HCT116 (cell line): ENCODE data around the gene GRIK3. TPM values are rescaled to one million over a fixed set of nuclear protein-coding genes. Genes with fewer than 3 reads are reported as not detected.

ENCODE experiments used
- ATAC-seq: fragments of 200-7000 bp; cut with Tn5 transposase; 2 replicates; pipeline ENCODE4 v1.9.1; 2020; ENCODE audit warnings: mild to moderate bottlenecking, moderate library complexity
- BruUV-seq: library from RNA; stranded (reverse); fragments of 400-500 nt; replicated peaks from 2 replicates; lab custom pipeline; 2021; lab: Mats Ljungman, UMichigan
- CTCF ChIA-PET: fragments of 300-600 bp; sonication (Branson Sonifier 250); formaldehyde crosslinking; loops from one replicate; lab custom pipeline; 2021; ENCODE audit warnings: antibody characterized with exemption; lab: Charles Lee
- POLR2A ChIA-PET: fragments of 300-600, 350-600 bp; sonication (Branson Sonifier 250); formaldehyde crosslinking; loops from one replicate; lab custom pipeline; 2021; ENCODE audit warnings: antibody characterized with exemption; lab: Charles Lee
- RAD21 ChIA-PET, 2 experiments: fragments of 300-600 bp; sonication (Branson Sonifier 250); formaldehyde crosslinking; loops; one replicate each; lab custom pipeline; 2023; ENCODE audit warnings: low total read pairs in 2 of 2; ENCODE audit not compliant: uncharacterized antibody in 2 of 2, unreplicated experiment in 2 of 2, low non-redundant PET in 1 of 2; lab: Charles Lee
- DNase-seq: peaks from one replicate; pipeline ENCODE4 v3.0.0-alpha.2; 2010; ENCODE audit warnings: low read depth, low spot score
- H2AFZ ChIP-seq: fragments of 200-600 bp; shearing (Covaris generic), sonication (generic); 2 replicates; pipeline ENCODE4 v1.6.1; 2017; ENCODE audit warnings: low read depth, mixed run types, mixed read lengths, antibody characterized with exemption, low read length; ENCODE audit not compliant: poor library complexity, severe bottlenecking
- H3K27ac ChIP-seq: 2 replicates; pipeline ENCODE4 v1.5.1; 2012; ENCODE audit warnings: low read depth, low read length
- H3K27me3 ChIP-seq: fragments of 200-600 bp; sonication (generic); 2 replicates; pipeline ENCODE4 v1.6.1; 2016; ENCODE audit warnings: mixed run types, low read length, mixed read lengths; ENCODE audit not compliant: insufficient read depth
- H3K36me3 ChIP-seq, 2 experiments: fragments of 200-500 bp in 1 of 2; fragments of 200-600 bp in 1 of 2; sonication (Bioruptor generic) in 1 of 2; sonication (generic) in 1 of 2; 2 replicates each; pipeline versions ENCODE4 v1.5.1 to v1.6.1; 2014 to 2016; ENCODE audit warnings: low read length in 2 of 2, inconsistent platforms in 1 of 2, mixed read lengths in 1 of 2, mixed run types in 1 of 2; ENCODE audit not compliant: insufficient read depth in 2 of 2, control insufficient read depth in 1 of 2
- H3K4me1 ChIP-seq, 2 experiments: fragments of 200-600 bp in 1 of 2; sonication (generic) in 1 of 2; 2 replicates each; pipeline versions ENCODE4 v1.5.1 to v1.6.1; 2012 to 2017; ENCODE audit warnings: low read length in 2 of 2, inconsistent platforms in 1 of 2, mild to moderate bottlenecking in 1 of 2, mixed read lengths in 1 of 2, mixed run types in 1 of 2, moderate library complexity in 1 of 2; ENCODE audit not compliant: insufficient read depth in 2 of 2, control insufficient read depth in 1 of 2
- H3K4me2 ChIP-seq: fragments of 200-600 bp; sonication (generic); 2 replicates; pipeline ENCODE4 v1.6.1; 2017; ENCODE audit warnings: mixed run types, low read length, mixed read lengths
- H3K4me3 ChIP-seq, 2 experiments: fragments of 200-600 bp in 1 of 2; sonication (generic) in 1 of 2; replicated peaks in 1 of 2; 2 replicates each; pipeline ENCODE4 v1.5.1; 2011 to 2016; ENCODE audit warnings: low read length in 2 of 2, control low read depth in 1 of 2, low read depth in 1 of 2, mild to moderate bottlenecking in 1 of 2, mixed read lengths in 1 of 2, mixed run types in 1 of 2
- H3K79me2 ChIP-seq: fragments of 200-600 bp; sonication (generic); 2 replicates; pipeline ENCODE4 v1.6.1; 2017; ENCODE audit warnings: mild to moderate bottlenecking, mixed run types, low read length, moderate library complexity, mixed read lengths; ENCODE audit not compliant: insufficient read depth
- H3K9ac ChIP-seq: fragments of 200-600 bp; sonication (generic); 2 replicates; pipeline ENCODE4 v1.6.1; 2016; ENCODE audit warnings: low read length, mixed read lengths
- H3K9me2 ChIP-seq: fragments of 200-600 bp; sonication (generic), shearing (Covaris generic); 2 replicates; pipeline ENCODE4 v1.6.1; 2017; ENCODE audit warnings: mixed run types, mild to moderate bottlenecking, moderate library complexity; ENCODE audit not compliant: insufficient read depth
- H3K9me3 ChIP-seq, 2 experiments: fragments of 200-500 bp in 1 of 2; fragments of 200-600 bp in 1 of 2; sonication (Bioruptor generic) in 1 of 2; sonication (generic) in 1 of 2; 2 replicates each; pipeline ENCODE4 v1.6.1; 2014 to 2017; ENCODE audit warnings: low read length in 2 of 2, mixed read lengths in 2 of 2, inconsistent platforms in 1 of 2, low read depth in 1 of 2, mild to moderate bottlenecking in 1 of 2, mixed run types in 1 of 2, moderate library complexity in 1 of 2; ENCODE audit not compliant: control insufficient read depth in 1 of 2, insufficient read depth in 1 of 2
- H4K20me1 ChIP-seq: fragments of 200-600 bp; sonication (generic), shearing (Covaris generic); 2 replicates; pipeline ENCODE4 v1.6.1; 2017; ENCODE audit warnings: mixed run types, mild to moderate bottlenecking, moderate library complexity; ENCODE audit not compliant: insufficient read depth
- CBX3 ChIP-seq: IDR thresholded peaks from 2 replicates; pipeline ENCODE4 v1.6.1; 2012; ENCODE audit warnings: low read depth
- RAD21 ChIP-seq: IDR thresholded peaks from 2 replicates; pipeline ENCODE4 v1.6.1; 2012; ENCODE audit warnings: low read depth, mild to moderate bottlenecking
- SIN3A ChIP-seq: IDR thresholded peaks from 2 replicates; pipeline ENCODE4 v1.6.1; 2012; ENCODE audit warnings: low read depth
- SP1 ChIP-seq: IDR thresholded peaks from 2 replicates; pipeline ENCODE4 v1.6.1; 2012; ENCODE audit warnings: low read depth
- ZFX ChIP-seq: fragments of 450-650 bp; IDR thresholded peaks from 2 replicates; pipeline ENCODE4 v1.6.1; 2017
- ZNF274 ChIP-seq: fragments of 200-500 bp; sonication (Bioruptor generic); IDR thresholded peaks from 2 replicates; pipeline ENCODE4 v1.6.1; 2014; ENCODE audit warnings: mild to moderate bottlenecking, low read depth, low read length, inconsistent platforms
- intact Hi-C: fragments of 100-400 bp; cut with micrococcal nuclease; formaldehyde crosslinking; loops from 2 replicates; pipeline ENCODE4 v1.10.0; 2022
- total RNA-seq: library from RNA; stranded (reverse); gene quantifications from one replicate; pipeline ENCODE4 v1.2.1, GENCODE V29; 2021; ENCODE audit not compliant: unreplicated experiment
- TF ChIP-seq, protein P1 (sequence below): IDR thresholded peaks from 2 replicates; pipeline ENCODE4 v1.6.1; 2012; ENCODE audit warnings: low read depth
- TF ChIP-seq, protein P2 (sequence below): IDR thresholded peaks from 2 replicates; pipeline ENCODE4 v1.6.1; 2012

The GRIK3 gene
- total RNA-seq, 1 experiment from 2014 or later: not detected

DNA sequence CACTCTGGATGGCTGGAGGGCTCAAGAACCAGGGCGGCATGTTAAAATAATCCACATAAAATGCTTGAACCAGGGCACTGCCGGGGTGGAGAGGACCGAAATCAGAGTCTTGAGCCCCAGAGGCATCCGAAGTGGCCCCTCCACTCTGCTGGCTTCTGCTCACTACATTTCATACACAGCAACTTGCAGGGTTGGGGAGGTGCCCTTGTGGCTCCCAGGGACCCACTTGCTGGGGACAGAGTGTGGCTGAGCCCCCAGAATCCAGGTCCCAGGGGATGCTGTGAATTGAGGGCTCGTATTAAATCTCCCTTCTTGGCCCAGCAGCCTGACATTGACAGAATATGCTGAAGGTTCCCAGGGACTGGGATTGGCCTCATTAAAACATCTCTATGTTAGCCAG is 181.7 kb downstream of the GRIK3 start:
- H3K4me2 ChIP-seq: no peak overlapping the region
- H3K4me1 ChIP-seq: no peaks in the 10 kb centered on the region
- TF ChIP-seq, protein P1, sequence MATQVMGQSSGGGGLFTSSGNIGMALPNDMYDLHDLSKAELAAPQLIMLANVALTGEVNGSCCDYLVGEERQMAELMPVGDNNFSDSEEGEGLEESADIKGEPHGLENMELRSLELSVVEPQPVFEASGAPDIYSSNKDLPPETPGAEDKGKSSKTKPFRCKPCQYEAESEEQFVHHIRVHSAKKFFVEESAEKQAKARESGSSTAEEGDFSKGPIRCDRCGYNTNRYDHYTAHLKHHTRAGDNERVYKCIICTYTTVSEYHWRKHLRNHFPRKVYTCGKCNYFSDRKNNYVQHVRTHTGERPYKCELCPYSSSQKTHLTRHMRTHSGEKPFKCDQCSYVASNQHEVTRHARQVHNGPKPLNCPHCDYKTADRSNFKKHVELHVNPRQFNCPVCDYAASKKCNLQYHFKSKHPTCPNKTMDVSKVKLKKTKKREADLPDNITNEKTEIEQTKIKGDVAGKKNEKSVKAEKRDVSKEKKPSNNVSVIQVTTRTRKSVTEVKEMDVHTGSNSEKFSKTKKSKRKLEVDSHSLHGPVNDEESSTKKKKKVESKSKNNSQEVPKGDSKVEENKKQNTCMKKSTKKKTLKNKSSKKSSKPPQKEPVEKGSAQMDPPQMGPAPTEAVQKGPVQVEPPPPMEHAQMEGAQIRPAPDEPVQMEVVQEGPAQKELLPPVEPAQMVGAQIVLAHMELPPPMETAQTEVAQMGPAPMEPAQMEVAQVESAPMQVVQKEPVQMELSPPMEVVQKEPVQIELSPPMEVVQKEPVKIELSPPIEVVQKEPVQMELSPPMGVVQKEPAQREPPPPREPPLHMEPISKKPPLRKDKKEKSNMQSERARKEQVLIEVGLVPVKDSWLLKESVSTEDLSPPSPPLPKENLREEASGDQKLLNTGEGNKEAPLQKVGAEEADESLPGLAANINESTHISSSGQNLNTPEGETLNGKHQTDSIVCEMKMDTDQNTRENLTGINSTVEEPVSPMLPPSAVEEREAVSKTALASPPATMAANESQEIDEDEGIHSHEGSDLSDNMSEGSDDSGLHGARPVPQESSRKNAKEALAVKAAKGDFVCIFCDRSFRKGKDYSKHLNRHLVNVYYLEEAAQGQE: no peak
- TF ChIP-seq RAD21: no peak
- TF ChIP-seq, protein P2, sequence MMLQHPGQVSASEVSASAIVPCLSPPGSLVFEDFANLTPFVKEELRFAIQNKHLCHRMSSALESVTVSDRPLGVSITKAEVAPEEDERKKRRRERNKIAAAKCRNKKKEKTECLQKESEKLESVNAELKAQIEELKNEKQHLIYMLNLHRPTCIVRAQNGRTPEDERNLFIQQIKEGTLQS: no peak
- no peak for TF ChIP-seq ZFX
- TF ChIP-seq SP1: no peak
- no peak for TF ChIP-seq CBX3
- no peak for TF ChIP-seq SIN3A
- TF ChIP-seq ZNF274: no peak
- intact Hi-C loops: no loop called here
- ChIA-PET POLR2A (no interaction called here), CTCF (no interaction called here), RAD21 (no interaction called here)
- no peak overlapping the region for H3K27ac ChIP-seq
- no peaks in the 10 kb centered on the region for H3K9me2 ChIP-seq
- no peaks in the 10 kb centered on the region for H3K36me3 ChIP-seq
- H3K9me3 ChIP-seq: no peaks in the 10 kb centered on the region
- H3K27me3 ChIP-seq: peaks cover 86% of the 10 kb centered on the region
- no peak overlapping the region for H3K9ac ChIP-seq
- no peaks in the 10 kb centered on the region for H3K79me2 ChIP-seq
- no TSS peak for BruUV-seq
- H4K20me1 ChIP-seq: no peaks in the 10 kb centered on the region
- no peak for ATAC-seq
- H3K4me3 ChIP-seq: no peak overlapping the region
- DNase-seq: no peak
- H2AFZ ChIP-seq: no peak overlapping the region
